HG02678 (cell line): ENCODE measurements around the gene SYT6.

Experiments
- ATAC-seq: cut with Tn5 transposase; IDR thresholded peaks from one replicate; pipeline ENCODE4 v1.9.1; 2021; ENCODE audit warnings: mild to moderate bottlenecking, moderate library complexity; ENCODE audit not compliant: unreplicated experiment

The SYT6 gene

GRCh38 chr1:114154963-114155322, 1.3 kb upstream of the SYT6 start:
- ATAC-seq, result no peak

GRCh38 chr1:114154146-114154962, 685 bp upstream of the SYT6 start:
- no peak for ATAC-seq

GRCh38 chr1:114152508-114153260, 985 bp downstream of the SYT6 start:
- ATAC-seq, result no peak

- no peak for ATAC-seq
Observed at GRCh38 chr1:114152089-114152507, 1.6 kb downstream of the SYT6 start.

GRCh38 chr1:114150016-114150415, 3.7 kb downstream of the SYT6 start:
- ATAC-seq, result no peak

- ATAC-seq, result no peak
Observed at GRCh38 chr1:114149211-114149610, 4.5 kb downstream of the SYT6 start.

- no peak for ATAC-seq
Observed at GRCh38 chr1:114145504-114146151, 8.0 kb downstream of the SYT6 start.

- no peak for ATAC-seq
Observed at GRCh38 chr1:114144016-114144415, 9.7 kb downstream of the SYT6 start.

GRCh38 chr1:114139540-114139939, 14.1 kb downstream of the SYT6 start:
- ATAC-seq, result no peak

GRCh38 chr1:114137497-114137896, 16.2 kb downstream of the SYT6 start:
- ATAC-seq, result no peak

- ATAC-seq, result no peak
Observed at GRCh38 chr1:114135786-114136185, 17.9 kb downstream of the SYT6 start.

- no peak for ATAC-seq
Observed at GRCh38 chr1:114134518-114134917, 19.2 kb downstream of the SYT6 start.

GRCh38 chr1:114133129-114133528, 20.5 kb downstream of the SYT6 start:
- no peak for ATAC-seq

- no peak for ATAC-seq
Observed at GRCh38 chr1:114131526-114132220, 22.0 kb downstream of the SYT6 start.

GRCh38 chr1:114130846-114131525, 22.7 kb downstream of the SYT6 start:
- ATAC-seq, result no peak

GRCh38 chr1:114130213-114130612, 23.5 kb downstream of the SYT6 start:
- ATAC-seq, result no peak

- ATAC-seq, result no peak
Observed at GRCh38 chr1:114128293-114128692, 25.4 kb downstream of the SYT6 start.

GRCh38 chr1:114126261-114127095, 27.2 kb downstream of the SYT6 start:
- peak; percentile 92 for ATAC-seq

- no peak for ATAC-seq
Observed at GRCh38 chr1:114124644-114125043, 29.0 kb downstream of the SYT6 start.
